H1 (cell line): ENCODE measurements around the gene TP53I13. TPM values are rescaled to one million over a fixed set of nuclear protein-coding genes. Genes with fewer than 3 reads are reported as not detected.

ENCODE experiments used
- CTCF ChIA-PET: fragments of 300-600 bp; sonication (Branson Sonifier 250); formaldehyde crosslinking; loops from one replicate; lab custom pipeline; 2021; ENCODE audit not compliant: partially characterized antibody; lab: Charles Lee
- POLR2A ChIA-PET: fragments of 300-600 bp; sonication (Branson Sonifier 250); formaldehyde crosslinking; loops from one replicate; lab custom pipeline; 2021; ENCODE audit warnings: inconsistent platforms; ENCODE audit not compliant: partially characterized antibody; lab: Charles Lee
- DNase-seq, 2 experiments: peaks; one replicate each; pipeline versions ENCODE4 v3.0.0 to v3.0.0-alpha.2; 2010 to 2022; ENCODE audit warnings: low spot score in 2 of 2, low read depth in 1 of 2, mixed read lengths in 1 of 2
- FAIRE-seq: peaks from 2 replicates; lab custom pipeline; 2011; peaks lifted over from hg19 to GRCh38; lab: Jason Lieb, UNC
- H2AFZ ChIP-seq: 2 replicates; pipeline ENCODE4 v1.8.1; 2012; ENCODE audit warnings: low read length, inconsistent platforms
- H2AK5ac ChIP-seq: 2 replicates; pipeline ENCODE4 v1.6.1; 2013; ENCODE audit warnings: low read depth, low read length
- H2BK120ac ChIP-seq: replicated peaks from 2 replicates; pipeline ENCODE3; 2013; ENCODE audit warnings: low read depth, low read length, inconsistent platforms
- H2BK12ac ChIP-seq: 2 replicates; pipeline ENCODE4 v1.6.1; 2013; ENCODE audit warnings: low read depth, low read length
- H2BK15ac ChIP-seq: 2 replicates; pipeline ENCODE4 v1.6.1; 2013; ENCODE audit warnings: low read length
- H2BK20ac ChIP-seq: 2 replicates; pipeline ENCODE4 v1.6.1; 2013; ENCODE audit warnings: low read length
- H2BK5ac ChIP-seq: 2 replicates; pipeline ENCODE4 v1.6.1; 2013; ENCODE audit warnings: low read depth, low read length
- H3K14ac ChIP-seq: 2 replicates; pipeline ENCODE4 v1.6.1; 2013; ENCODE audit warnings: inconsistent platforms; ENCODE audit not compliant: insufficient read length
- H3K18ac ChIP-seq: 2 replicates; pipeline ENCODE4 v1.6.1; 2013; ENCODE audit warnings: low read length; ENCODE audit errors: extremely low read depth
- H3K23ac ChIP-seq: 2 replicates; pipeline ENCODE4 v1.6.1; 2013; ENCODE audit warnings: inconsistent platforms; ENCODE audit not compliant: insufficient read length
- H3K23me2 ChIP-seq: 2 replicates; pipeline ENCODE4 v1.6.1; 2013; ENCODE audit warnings: low read depth, low read length
- H3K27ac ChIP-seq: 2 replicates; pipeline ENCODE4 v1.6.1; 2011; ENCODE audit warnings: low read depth, low read length, inconsistent platforms
- H3K27me3 ChIP-seq, 4 experiments: replicated peaks in 1 of 4; 1 replicate in 1 of 4; 2 replicates in 3 of 4; pipeline versions ENCODE4 v1.6.1 to v1.8.1; 2011 to 2013; ENCODE audit warnings: low read length in 3 of 4, mild to moderate bottlenecking in 3 of 4, inconsistent platforms in 2 of 4, mixed read lengths in 2 of 4, moderate library complexity in 1 of 4; ENCODE audit not compliant: control insufficient read depth in 3 of 4, insufficient read depth in 3 of 4; ENCODE audit errors: extremely low read depth in 1 of 4
- H3K36me3 ChIP-seq, 4 experiments: 2 replicates each; pipeline versions ENCODE4 v1.6.1 to v1.8.1; 2011 to 2013; ENCODE audit warnings: mild to moderate bottlenecking in 4 of 4, low read length in 3 of 4, moderate library complexity in 2 of 4, control low read depth in 1 of 4, inconsistent platforms in 1 of 4; ENCODE audit not compliant: insufficient read depth in 4 of 4, control insufficient read depth in 2 of 4
- H3K4ac ChIP-seq: replicated peaks from 2 replicates; pipeline ENCODE3; 2013; ENCODE audit warnings: low read length, low read depth, mixed read lengths, inconsistent platforms; ENCODE audit not compliant: insufficient read length
- H3K4me1 ChIP-seq, 4 experiments: replicated peaks in 1 of 4; 1 replicate in 1 of 4; 2 replicates in 3 of 4; pipeline versions ENCODE4 v1.6.1 to v1.8.1; 2011 to 2013; ENCODE audit warnings: low read length in 3 of 4, inconsistent platforms in 2 of 4, mixed read lengths in 1 of 4; ENCODE audit not compliant: insufficient read depth in 4 of 4, control insufficient read depth in 3 of 4
- H3K4me2 ChIP-seq, 2 experiments: 2 replicates each; pipeline versions ENCODE4 v1.6.1 to v1.8.1; 2011 to 2013; ENCODE audit warnings: low read depth in 2 of 2, low read length in 2 of 2, control low read depth in 1 of 2, inconsistent platforms in 1 of 2, mild to moderate bottlenecking in 1 of 2; ENCODE audit not compliant: insufficient read depth in 1 of 2
- H3K4me3 ChIP-seq, 4 experiments: fragments of 200-600, 300-600 bp in 1 of 4; sonication (generic), shearing (Covaris generic), sonication (Bioruptor Twin) in 1 of 4; 2 replicates each; pipeline versions ENCODE4 v1.5.1 to v1.8.1; 2011 to 2016; ENCODE audit warnings: low read length in 4 of 4, low read depth in 3 of 4, control low read depth in 2 of 4, inconsistent platforms in 2 of 4, mild to moderate bottlenecking in 2 of 4, mixed read lengths in 1 of 4, moderate library complexity in 1 of 4; ENCODE audit not compliant: insufficient read depth in 2 of 4; ENCODE audit errors: extremely low read depth in 1 of 4
- H3K56ac ChIP-seq: replicated peaks from 2 replicates; pipeline ENCODE3; 2013; ENCODE audit warnings: low read depth, mild to moderate bottlenecking, mixed read lengths, low read length, inconsistent platforms; ENCODE audit not compliant: insufficient read length
- H3K79me1 ChIP-seq: 2 replicates; pipeline ENCODE4 v1.6.1; 2013; ENCODE audit warnings: low read depth, low read length, control low read depth
- H3K79me2 ChIP-seq, 2 experiments: 2 replicates each; pipeline versions ENCODE4 v1.6.1 to v1.8.1; 2012 to 2013; ENCODE audit warnings: low read length in 2 of 2, mild to moderate bottlenecking in 2 of 2, inconsistent platforms in 1 of 2; ENCODE audit not compliant: insufficient read depth in 2 of 2, control insufficient read depth in 1 of 2
- H3K9ac ChIP-seq, 4 experiments: replicated peaks in 1 of 4; 1 replicate in 1 of 4; 2 replicates in 3 of 4; pipeline versions ENCODE4 v1.6.1 to v1.8.1; 2011 to 2013; ENCODE audit warnings: low read depth in 3 of 4, low read length in 3 of 4, control low read depth in 2 of 4, mild to moderate bottlenecking in 2 of 4, moderate library complexity in 2 of 4, inconsistent platforms in 1 of 4; ENCODE audit errors: extremely low read depth in 1 of 4
- H3K9me3 ChIP-seq, 2 experiments: 2 replicates each; pipeline versions ENCODE4 v1.6.1 to v1.8.1; 2012 to 2013; ENCODE audit warnings: mild to moderate bottlenecking in 2 of 2, moderate library complexity in 2 of 2, control low read depth in 1 of 2, inconsistent platforms in 1 of 2, low read depth in 1 of 2, low read length in 1 of 2, mixed read lengths in 1 of 2; ENCODE audit not compliant: insufficient read depth in 2 of 2
- H4K20me1 ChIP-seq, 2 experiments: replicated peaks in 1 of 2; 2 replicates each; pipeline versions ENCODE3 to v1.8.1; 2011 to 2013; ENCODE audit warnings: inconsistent platforms in 2 of 2, low read length in 2 of 2, mild to moderate bottlenecking in 1 of 2; ENCODE audit not compliant: insufficient read depth in 2 of 2, control insufficient read depth in 1 of 2
- H4K5ac ChIP-seq: 2 replicates; pipeline ENCODE4 v1.6.1; 2013; ENCODE audit warnings: low read length, low read depth, mixed read lengths, inconsistent platforms; ENCODE audit not compliant: insufficient read length
- H4K8ac ChIP-seq: 2 replicates; pipeline ENCODE4 v1.8.0; 2013; ENCODE audit warnings: mild to moderate bottlenecking, moderate library complexity, low read length, inconsistent platforms; ENCODE audit not compliant: insufficient read depth; ENCODE audit errors: extremely low read depth
- H4K91ac ChIP-seq: replicated peaks from 2 replicates; pipeline ENCODE3; 2013; ENCODE audit warnings: low read length, mixed read lengths, inconsistent platforms; ENCODE audit not compliant: insufficient read length
- BRCA1 ChIP-seq: IDR thresholded peaks from 2 replicates; pipeline ENCODE4 v1.6.1; 2012; ENCODE audit warnings: low read depth, low read length, improper control_type of control experiment
- CBX8 ChIP-seq: fragments of 300-800, 300-1000 bp; sonication (generic); IDR thresholded peaks from 2 replicates; pipeline ENCODE4 v1.7.1; 2016; ENCODE audit warnings: low read depth, low read length, borderline replicate concordance
- FOSL1 ChIP-seq: IDR thresholded peaks from 2 replicates; pipeline ENCODE4 v1.6.1; 2011; ENCODE audit warnings: mild to moderate bottlenecking, low read depth, low read length, moderate library complexity; ENCODE audit not compliant: insufficient read depth
- KDM5A ChIP-seq: fragments of 200-600 bp; IDR thresholded peaks from 2 replicates; pipeline ENCODE4 v1.7.1; 2012; ENCODE audit warnings: mild to moderate bottlenecking, low read length, inconsistent platforms, mixed read lengths
- NRF1 ChIP-seq: IDR thresholded peaks from 2 replicates; pipeline ENCODE4 v1.6.1; 2011; ENCODE audit warnings: mild to moderate bottlenecking, low read depth, low read length, improper control_type of control experiment
- POLR2A ChIP-seq, 2 experiments: IDR thresholded peaks; 1 replicate in 1 of 2; 2 replicates in 1 of 2; pipeline ENCODE4 v1.6.1; 2011; ENCODE audit warnings: low read depth in 2 of 2, low read length in 2 of 2, mild to moderate bottlenecking in 2 of 2; ENCODE audit errors: control extremely low read depth in 1 of 2
- RBBP5 ChIP-seq: IDR thresholded peaks from 2 replicates; pipeline ENCODE4 v1.7.1; 2012; ENCODE audit warnings: low read depth, mild to moderate bottlenecking, inconsistent platforms, low read length, moderate library complexity, borderline replicate concordance
- SIN3A ChIP-seq, 2 experiments: IDR thresholded peaks in 1 of 2; conservative IDR thresholded peaks in 1 of 2; 2 replicates each; pipeline ENCODE4 v1.6.1; 2011 to 2012; ENCODE audit warnings: low read length in 2 of 2, improper control_type of control experiment in 1 of 2, low read depth in 1 of 2, mild to moderate bottlenecking in 1 of 2
- SP4 ChIP-seq: IDR thresholded peaks from 2 replicates; pipeline ENCODE4 v1.6.1; 2012; ENCODE audit warnings: low read length, inconsistent platforms
- TCF12 ChIP-seq: IDR thresholded peaks from 2 replicates; pipeline ENCODE4 v1.6.1; 2011; ENCODE audit warnings: low read depth, mild to moderate bottlenecking, low read length
- YY1 ChIP-seq: IDR thresholded peaks from 2 replicates; pipeline ENCODE4 v1.6.1; 2011; ENCODE audit warnings: low read depth, mild to moderate bottlenecking, low read length
- WGBS, 2 experiments: shearing (Covaris generic) in 1 of 2; methylation state at CpG; one replicate each; pipeline versions ENCODE4 v1.1.6 to v1.1.7; 2013 to 2015; ENCODE audit warnings: low lambda C conversion rate in 2 of 2, mixed read lengths in 2 of 2, inconsistent platforms in 1 of 2, low coverage in 1 of 2, missing lambda C conversion rate in 1 of 2; ENCODE audit not compliant: insufficient replicate concordance in 2 of 2, insufficient coverage in 1 of 2, insufficient read length in 1 of 2; ENCODE audit errors: extremely low coverage in 1 of 2, missing lambda C conversion rate in 1 of 2; 5-methylcytosine and 5-hydroxymethylcytosine counted together
- polyA plus RNA-seq, 7 experiments: library from polyadenylated mRNA; depleted of rRNA in 3 of 7; stranded (reverse) in 5 of 7; unstranded in 2 of 7; fragments of >200 nt in 5 of 7; fragments of 200-250 nt in 2 of 7; gene quantifications; 1 replicate in 5 of 7; 2 replicates in 1 of 7; 4 replicates in 1 of 7; pipeline versions ENCODE4 v1.2.1 to v1.2.3, GENCODE V29; 2011 to 2013; ENCODE audit warnings: missing spikeins in 2 of 7, mixed read lengths in 2 of 7
- total RNA-seq: library from RNA; stranded (reverse); fragmentation: NEBNext Ultra II Directional; extraction: Animal tissue kit (Norgen Biotek cat#: 25700); gene quantifications from 2 replicates; pipeline ENCODE4 v1.2.1, GENCODE V29; 2021

TP53I13 gene
- total and polyA plus RNA-seq, 2 of the 8 experiments (the other 6 are each of a cell fraction or from before 2014, with no cell fraction given), result 22.4 to 35.7 TPM

GRCh38 chr17:29610395-29610794 lies 41.9 kb downstream of the TP53I13 start:
- H3K4ac ChIP-seq, result no peak overlapping the region
- ChIA-PET POLR2A (no interaction called here), CTCF (interaction anchor here (1.0 to 9.5 kb wide), 4 partner anchors 8 to 37 kb away, joined by 3 to 95 read pairs (median 3); partner anchors contain the start of gene ANKRD13B)
- peaks cover 0 to 7% (median 0%) of the 10 kb centered on the region in 4 experiments; a peak in 1 of 8 replicates for H3K36me3 ChIP-seq
- H4K8ac ChIP-seq, result no peak overlapping the region
- peaks cover 1 to 20% (median 14%) of the 10 kb centered on the region in 4 experiments; a peak in 5 of 7 replicates for H3K27me3 ChIP-seq
- H3K14ac ChIP-seq, result no peak overlapping the region
- H2BK120ac ChIP-seq, result no peak overlapping the region
- FAIRE-seq, result no peak
- DNase-seq, result no peak
- peaks cover 2% of the 10 kb centered on the region for H3K23me2 ChIP-seq
- H3K79me2 ChIP-seq, result no peaks in the 10 kb centered on the region
- WGBS, 2 experiments, result 100% methylated on average over 3 of the region's 3 CpGs; no CpG with 5 or more reads in 1 of the 2 experiments
- H3K79me1 ChIP-seq, result peaks cover 2% of the 10 kb centered on the region; the same call in 1 of the 2 replicates
- no peak for TF ChIP-seq FOSL1
- TF ChIP-seq SIN3A (conservative IDR thresholded peaks at IDR 0.05 in 1 of 2, IDR thresholded peaks at IDR 0.05 in 1 of 2; ENCODE audit: low read depth in 1 of 2, low read length in 2 of 2), result no peak
- no peak for TF ChIP-seq NRF1
- TF ChIP-seq SP4, result no peak
- no peak for TF ChIP-seq TCF12
- no peak for TF ChIP-seq POLR2A (IDR thresholded peaks at IDR 0.05; ENCODE audit: control extremely low read depth in 1 of 2, low read depth in 2 of 2, low read length in 2 of 2)
- TF ChIP-seq BRCA1, result no peak
- no peak for TF ChIP-seq KDM5A
- no peak for TF ChIP-seq RBBP5
- no peak for TF ChIP-seq CBX8
- TF ChIP-seq YY1, result no peak
- no peak overlapping the region for H2BK20ac ChIP-seq
- H2BK15ac ChIP-seq, result no peak overlapping the region
- H4K5ac ChIP-seq, result no peak overlapping the region
- no peak overlapping the region for H3K56ac ChIP-seq
- no peak overlapping the region for H3K9ac ChIP-seq
- no peak overlapping the region for H3K4me3 ChIP-seq
- peaks cover 0 to 5% of the 10 kb centered on the region in 2 experiments for H4K20me1 ChIP-seq
- H3K4me1 ChIP-seq, result peaks cover 5 to 19% (median 12%) of the 10 kb centered on the region in 4 experiments
- H3K4me2 ChIP-seq, result no peak overlapping the region
- H2AFZ ChIP-seq, result no peak overlapping the region
- no peak overlapping the region for H3K27ac ChIP-seq
- H3K9me3 ChIP-seq, result peaks cover 0 to 11% of the 10 kb centered on the region in 2 experiments; a peak in 1 of 4 replicates
- no peak overlapping the region for H3K18ac ChIP-seq
- no peak overlapping the region for H2AK5ac ChIP-seq
- H2BK12ac ChIP-seq, result no peak overlapping the region
- H2BK5ac ChIP-seq, result no peak overlapping the region
- H3K23ac ChIP-seq, result no peak overlapping the region
- H4K91ac ChIP-seq, result no peak overlapping the region
